ENCODE data around the gene DSCAM. TPM values are rescaled to one million over a fixed set of nuclear protein-coding genes. Genes with fewer than 3 reads are reported as not detected.

The DSCAM gene
- total RNA-seq, 2 donors from 2014 or later, result not detected

DNA sequence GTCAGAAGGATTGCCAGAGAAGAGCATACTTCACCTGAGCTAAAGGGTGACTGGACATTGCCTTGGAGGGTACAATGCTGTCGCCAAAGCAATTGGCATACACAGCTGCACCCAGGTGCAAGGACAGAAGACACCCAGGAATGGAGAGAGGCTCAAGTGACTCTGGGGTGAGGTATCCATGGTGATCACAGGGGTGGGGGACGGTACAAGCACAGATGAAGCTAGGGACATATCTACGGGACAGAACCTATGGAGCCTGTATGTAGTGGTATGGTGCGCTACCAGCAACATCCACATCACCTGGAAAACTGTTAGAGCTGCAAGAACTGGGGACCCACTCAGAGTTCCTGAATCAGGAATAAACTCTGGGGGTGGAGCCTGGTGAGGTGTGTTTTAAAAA, 693.6 kb downstream of the DSCAM start:
- no peak overlapping the region for H3K27ac Mint-ChIP-seq
- H3K9me3 Mint-ChIP-seq, result no peaks in the 10 kb centered on the region

DNA sequence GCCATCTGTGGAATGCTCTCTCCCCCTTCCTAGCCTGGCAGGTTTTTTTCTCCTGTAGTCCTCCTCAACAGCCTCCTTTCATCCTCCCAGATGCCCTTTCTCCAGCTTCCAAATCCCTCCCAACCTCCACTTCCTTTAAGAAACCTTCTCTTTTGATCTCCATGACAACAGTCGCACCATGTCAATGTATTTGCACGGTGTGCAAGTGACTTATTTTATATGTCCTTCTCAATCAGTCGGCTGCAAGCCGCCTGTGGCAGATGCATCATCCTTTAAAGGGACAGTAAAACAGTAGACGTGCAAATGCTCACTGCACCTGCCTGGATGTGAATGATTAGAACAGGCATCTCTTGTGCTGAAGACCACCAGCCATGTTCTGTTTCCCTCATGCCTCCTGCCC, 694.5 kb downstream of the DSCAM start:
- no peaks in the 10 kb centered on the region for H3K36me3 Mint-ChIP-seq
- no peak overlapping the region for H3K27ac Mint-ChIP-seq
- H3K27me3 Mint-ChIP-seq, result no peaks in the 10 kb centered on the region
- no peaks in the 10 kb centered on the region for H3K9me3 Mint-ChIP-seq
- H3K4me1 Mint-ChIP-seq (ENCODE audit: low read depth in 2 of 2), result no peaks in the 10 kb centered on the region
- DNase-seq (ENCODE audit: low spot score), result no peak
- ATAC-seq, result no peak
- no peak overlapping the region for H3K4me3 Mint-ChIP-seq

More for the DNA sequence above, 693.6 kb downstream of the DSCAM start:
- Mint-ChIP-seq H3K27me3 (no peaks in the 10 kb centered on the region), H3K4me3 (no peak overlapping the region), H3K36me3 (no peaks in the 10 kb centered on the region), H3K4me1 (ENCODE audit: low read depth in 2 of 2) (no peaks in the 10 kb centered on the region)
- ATAC-seq (no peak), DNase-seq (ENCODE audit: low spot score) (no peak)

DNA sequence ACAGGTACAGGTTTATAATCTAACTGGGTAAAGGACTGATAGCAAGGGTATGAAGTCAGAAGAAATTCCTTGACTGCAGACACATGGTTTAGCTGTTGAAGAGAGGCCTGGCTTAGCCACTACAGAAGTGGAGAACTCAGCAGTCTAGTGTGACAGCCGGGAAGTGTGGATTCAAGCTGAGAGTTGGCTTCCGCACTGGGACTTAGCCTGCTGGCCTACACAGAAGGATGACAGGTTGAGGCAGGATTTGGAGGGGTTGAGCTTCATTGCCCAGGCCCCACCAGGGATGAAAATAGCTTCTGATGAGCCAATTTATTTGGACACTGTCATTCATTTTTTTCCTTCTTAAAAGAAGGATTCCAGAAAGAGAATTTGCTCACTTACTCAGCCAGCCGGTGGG, 695.3 kb downstream of the DSCAM start:
- Mint-ChIP-seq H3K4me1 (ENCODE audit: low read depth in 2 of 2) (no peaks in the 10 kb centered on the region), H3K27me3 (no peaks in the 10 kb centered on the region), H3K9me3 (no peaks in the 10 kb centered on the region), H3K27ac (no peak overlapping the region), H3K36me3 (no peaks in the 10 kb centered on the region), H3K4me3 (no peak overlapping the region)
- DNase-seq (ENCODE audit: low spot score) (no peak), ATAC-seq (no peak)

DNA sequence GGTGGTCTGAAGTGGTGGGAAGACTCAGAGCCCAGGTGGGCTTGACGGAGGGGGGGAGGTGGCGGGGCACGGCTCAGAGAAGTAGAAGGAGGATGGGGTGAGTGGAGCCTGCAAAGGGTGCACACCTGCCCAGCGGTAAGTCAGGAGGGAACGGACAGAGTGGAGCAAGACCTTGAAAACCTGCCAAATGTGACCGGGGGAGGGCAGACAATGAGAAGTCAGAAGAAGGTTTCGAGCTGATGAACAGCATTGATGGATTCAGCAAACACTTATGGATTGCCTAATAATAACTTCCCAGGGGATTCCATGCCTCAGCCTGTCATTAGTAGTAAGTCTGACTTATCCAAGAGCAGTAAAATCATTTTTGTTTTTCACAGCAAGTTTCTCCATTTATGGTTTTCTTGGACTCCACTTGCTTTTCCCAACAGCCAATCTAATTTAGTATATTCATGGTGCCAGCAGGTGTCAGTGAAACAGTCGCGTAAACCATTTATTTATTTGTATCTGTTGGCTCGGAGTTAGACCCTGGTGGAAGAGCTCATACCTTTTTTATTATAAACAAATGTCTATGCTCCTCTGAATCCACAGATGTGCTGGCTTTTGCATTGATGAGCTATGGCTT, 700.6 kb downstream of the DSCAM start:
- H3K9me3 Mint-ChIP-seq, result no peaks in the 10 kb centered on the region
- no peak overlapping the region for H3K4me3 Mint-ChIP-seq
- H3K4me1 Mint-ChIP-seq (ENCODE audit: low read depth in 2 of 2), result no peaks in the 10 kb centered on the region
- DNase-seq (ENCODE audit: low spot score), result no peak
- ATAC-seq, result no peak
- H3K36me3 Mint-ChIP-seq, result no peaks in the 10 kb centered on the region
- H3K27me3 Mint-ChIP-seq, result no peaks in the 10 kb centered on the region
- no peak overlapping the region for H3K27ac Mint-ChIP-seq

DNA sequence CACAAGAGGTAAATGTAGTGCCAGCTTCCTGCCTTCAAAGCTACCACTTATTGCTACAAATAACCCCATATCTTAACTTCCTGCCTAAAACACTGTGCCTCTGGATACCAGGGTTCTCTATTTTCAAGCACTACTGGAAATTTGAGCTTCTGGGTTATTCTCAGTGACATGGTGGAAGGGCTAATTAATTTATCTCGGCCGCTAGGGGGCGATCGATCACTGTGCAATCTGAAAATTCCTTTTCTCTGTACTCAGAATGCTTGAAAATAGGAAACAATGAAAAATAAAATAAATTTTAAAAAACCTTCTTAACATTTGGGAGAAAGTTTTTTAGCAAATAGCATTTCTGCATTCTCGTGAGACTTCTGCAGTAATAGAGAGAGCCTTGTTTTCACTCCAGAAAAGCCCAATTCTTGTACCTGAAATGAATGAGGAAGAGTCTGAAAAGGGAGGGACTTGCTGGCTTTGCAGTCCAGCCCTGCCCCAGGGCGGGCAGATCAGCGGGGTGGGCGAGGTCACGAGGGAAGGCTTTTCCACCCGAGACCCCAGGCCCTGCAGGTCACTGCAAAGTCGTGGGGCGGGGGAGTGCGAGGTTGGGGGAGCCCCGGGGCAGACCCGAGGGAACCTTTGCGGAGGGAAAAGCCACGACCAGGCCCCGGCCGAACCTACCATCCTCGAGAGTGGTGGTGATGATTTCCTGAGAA, 703.0 kb downstream of the DSCAM start:
- Mint-ChIP-seq H3K27me3 (no peaks in the 10 kb centered on the region), H3K4me1 (ENCODE audit: low read depth in 2 of 2) (no peaks in the 10 kb centered on the region), H3K36me3 (no peaks in the 10 kb centered on the region), H3K9me3 (no peaks in the 10 kb centered on the region), H3K27ac (no peak overlapping the region), H3K4me3 (no peak overlapping the region)
- DNase-seq (ENCODE audit: low spot score) (no peak), ATAC-seq (no peak)

DNA sequence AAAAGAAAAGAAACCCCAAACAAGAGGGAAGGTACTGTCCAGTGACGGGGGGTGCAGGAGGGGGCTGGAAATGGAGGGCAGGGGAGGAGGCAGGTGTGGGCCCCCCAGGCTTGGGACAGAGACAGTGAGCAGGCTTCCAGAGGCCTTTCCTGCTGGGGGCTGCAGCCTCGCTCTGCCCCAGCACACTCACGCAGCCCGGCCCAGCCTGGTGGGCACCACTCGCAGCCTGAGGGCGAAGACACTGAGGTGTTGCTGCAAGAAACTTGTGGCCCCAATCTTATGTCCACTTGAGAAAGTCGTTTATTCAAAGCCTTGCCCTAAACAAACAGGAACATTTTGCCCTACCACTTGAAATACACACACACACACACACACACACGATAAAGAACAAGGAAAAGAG, 705.3 kb downstream of the DSCAM start:
- no peaks in the 10 kb centered on the region for H3K36me3 Mint-ChIP-seq
- no peaks in the 10 kb centered on the region for H3K4me1 Mint-ChIP-seq (ENCODE audit: low read depth in 2 of 2)
- DNase-seq (ENCODE audit: low spot score), result no peak
- H3K27ac Mint-ChIP-seq, result no peak overlapping the region
- no peak for ATAC-seq
- H3K9me3 Mint-ChIP-seq, result no peaks in the 10 kb centered on the region
- no peaks in the 10 kb centered on the region for H3K27me3 Mint-ChIP-seq
- H3K4me3 Mint-ChIP-seq, result no peak overlapping the region

DNA sequence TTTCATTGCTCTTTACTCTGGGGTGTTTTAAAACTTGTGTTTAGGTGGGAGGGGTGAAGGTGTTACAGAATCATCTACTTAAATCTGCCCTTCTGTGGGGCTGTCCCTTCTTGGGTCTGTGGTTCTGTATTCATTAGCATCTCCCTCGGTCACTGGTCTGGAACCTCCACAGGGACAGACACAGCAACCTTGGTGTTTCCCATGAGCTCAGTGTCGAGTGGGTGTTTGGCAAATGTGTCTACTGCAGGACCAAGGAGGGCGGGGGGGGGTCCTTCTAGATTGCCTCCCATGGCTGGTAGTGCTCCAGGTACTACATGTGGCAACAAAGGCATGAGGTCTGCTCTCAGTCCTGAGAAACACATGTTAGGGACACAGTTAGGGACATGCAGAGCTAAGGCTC, 706.3 kb downstream of the DSCAM start:
- DNase-seq (ENCODE audit: low spot score) (no peak), ATAC-seq (no peak)
- Mint-ChIP-seq H3K36me3 (no peaks in the 10 kb centered on the region), H3K27ac (no peak overlapping the region), H3K27me3 (no peaks in the 10 kb centered on the region), H3K9me3 (no peaks in the 10 kb centered on the region), H3K4me1 (ENCODE audit: low read depth in 2 of 2) (no peaks in the 10 kb centered on the region), H3K4me3 (no peak overlapping the region)

DNA sequence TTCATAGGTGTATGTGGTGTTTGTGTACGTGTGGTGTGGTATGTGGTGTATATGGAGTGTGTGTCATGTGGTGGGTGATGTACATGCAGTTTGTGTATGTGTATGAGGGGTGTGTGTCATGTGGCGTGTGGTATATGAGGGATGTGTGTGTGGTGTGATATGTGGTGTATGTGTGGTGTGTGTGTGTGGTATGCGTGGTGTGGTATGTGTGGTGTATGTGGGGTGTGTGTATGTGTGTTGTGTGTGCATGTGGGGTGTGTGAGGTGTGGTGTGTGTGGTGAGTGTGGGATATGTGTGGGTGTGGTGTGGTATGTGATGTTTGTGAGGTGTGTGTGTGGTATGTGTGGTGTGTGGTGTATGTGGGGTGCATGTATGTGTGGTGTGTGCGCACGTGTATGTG, 707.3 kb downstream of the DSCAM start:
- ATAC-seq, result peak in 1 of 2 donors; percentile 13
- H3K36me3 Mint-ChIP-seq, result no peaks in the 10 kb centered on the region
- no peaks in the 10 kb centered on the region for H3K27me3 Mint-ChIP-seq
- H3K4me1 Mint-ChIP-seq (ENCODE audit: low read depth in 2 of 2), result no peaks in the 10 kb centered on the region
- no peak overlapping the region for H3K4me3 Mint-ChIP-seq
- no peak overlapping the region for H3K27ac Mint-ChIP-seq
- no peak for DNase-seq (ENCODE audit: low spot score)
- H3K9me3 Mint-ChIP-seq, result no peaks in the 10 kb centered on the region

DNA sequence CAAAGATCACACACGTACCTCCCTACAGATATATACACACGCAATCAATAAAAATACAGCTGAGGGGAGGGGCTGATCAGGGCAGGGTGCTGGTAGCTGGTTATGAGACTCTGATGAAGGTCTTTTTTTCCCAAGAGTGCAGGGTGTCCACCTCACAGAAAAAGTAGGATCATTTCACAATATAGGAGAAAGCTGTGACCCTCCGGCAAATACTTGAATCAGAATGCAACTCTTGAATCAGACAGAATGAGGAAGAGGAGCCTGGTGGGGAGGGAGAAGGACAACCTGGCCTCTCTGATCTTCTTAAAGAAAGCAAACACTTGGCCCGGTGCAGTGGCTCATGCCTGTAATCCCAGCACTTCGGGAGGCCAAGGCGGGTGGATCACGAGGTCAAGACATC, 710.4 kb downstream of the DSCAM start:
- ATAC-seq (no peak), DNase-seq (ENCODE audit: low spot score) (no peak)
- Mint-ChIP-seq H3K4me1 (ENCODE audit: low read depth in 2 of 2) (no peaks in the 10 kb centered on the region), H3K9me3 (peaks cover 4% of the 10 kb centered on the region), H3K27ac (no peak overlapping the region), H3K36me3 (no peaks in the 10 kb centered on the region), H3K4me3 (no peak overlapping the region), H3K27me3 (no peaks in the 10 kb centered on the region)

DNA sequence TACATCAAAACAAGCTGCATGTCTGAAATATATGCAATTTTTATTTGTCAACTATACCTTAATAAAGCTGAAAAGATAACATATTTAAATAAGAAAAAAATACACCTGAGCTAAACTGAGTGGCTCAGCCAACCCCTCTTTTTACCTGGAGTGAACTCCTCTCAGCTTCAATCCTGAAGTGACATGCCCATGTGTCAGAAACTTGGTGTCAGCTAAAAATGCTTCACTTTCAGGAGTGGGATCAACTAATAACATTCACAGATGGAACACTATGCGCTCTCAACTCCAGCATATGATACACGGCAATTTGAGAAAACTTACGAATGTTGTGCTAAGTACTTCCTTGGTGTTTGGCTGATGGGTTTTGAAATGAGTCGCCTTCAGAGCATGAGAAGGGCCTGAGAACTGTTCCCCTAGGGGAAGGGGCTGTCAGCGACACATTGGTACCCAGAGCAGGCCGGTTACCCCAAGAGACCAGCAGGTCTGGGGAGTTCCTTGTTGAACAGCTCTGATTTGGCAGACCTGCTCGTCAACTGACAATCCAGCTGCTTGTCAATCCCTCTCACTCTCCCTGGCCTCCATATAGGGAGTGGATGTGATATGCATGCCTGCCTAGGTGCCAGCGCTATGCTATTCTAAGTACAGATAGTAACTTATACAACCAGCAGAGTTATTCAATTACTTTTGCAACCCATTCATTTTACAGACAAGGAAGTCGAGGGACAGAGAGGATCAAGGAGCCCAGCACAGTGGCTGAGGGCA, 712.0 kb downstream of the DSCAM start:
- Mint-ChIP-seq H3K4me1 (ENCODE audit: low read depth in 2 of 2) (no peaks in the 10 kb centered on the region), H3K27ac (no peak overlapping the region), H3K4me3 (no peak overlapping the region), H3K36me3 (no peaks in the 10 kb centered on the region), H3K9me3 (peaks cover 4% of the 10 kb centered on the region), H3K27me3 (no peaks in the 10 kb centered on the region)
- DNase-seq (ENCODE audit: low spot score) (no peak), ATAC-seq (no peak)

DNA sequence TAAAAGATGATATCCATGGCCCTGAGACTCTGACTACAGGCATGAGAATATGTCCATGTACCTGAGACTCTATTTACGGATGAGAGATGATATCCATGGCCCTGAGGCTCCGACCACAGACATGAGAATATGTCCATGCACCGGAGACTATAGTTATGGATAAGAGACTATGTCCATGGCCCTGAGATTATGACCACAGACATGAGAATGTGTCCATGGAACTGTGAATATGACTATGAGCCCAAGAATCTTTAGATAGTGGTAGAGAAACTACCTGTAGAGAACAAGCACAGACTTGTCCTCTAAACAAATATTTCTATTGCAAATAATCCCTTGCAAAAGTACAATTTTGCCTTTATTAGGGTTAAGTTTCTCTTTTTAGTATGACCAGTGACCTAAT, 716.5 kb downstream of the DSCAM start:
- Mint-ChIP-seq H3K27ac (no peak overlapping the region), H3K4me1 (ENCODE audit: low read depth in 2 of 2) (no peaks in the 10 kb centered on the region), H3K27me3 (no peaks in the 10 kb centered on the region), H3K36me3 (no peaks in the 10 kb centered on the region), H3K9me3 (peaks cover 8% of the 10 kb centered on the region), H3K4me3 (no peak overlapping the region)
- DNase-seq (ENCODE audit: low spot score) (no peak), ATAC-seq (no peak)

DNA sequence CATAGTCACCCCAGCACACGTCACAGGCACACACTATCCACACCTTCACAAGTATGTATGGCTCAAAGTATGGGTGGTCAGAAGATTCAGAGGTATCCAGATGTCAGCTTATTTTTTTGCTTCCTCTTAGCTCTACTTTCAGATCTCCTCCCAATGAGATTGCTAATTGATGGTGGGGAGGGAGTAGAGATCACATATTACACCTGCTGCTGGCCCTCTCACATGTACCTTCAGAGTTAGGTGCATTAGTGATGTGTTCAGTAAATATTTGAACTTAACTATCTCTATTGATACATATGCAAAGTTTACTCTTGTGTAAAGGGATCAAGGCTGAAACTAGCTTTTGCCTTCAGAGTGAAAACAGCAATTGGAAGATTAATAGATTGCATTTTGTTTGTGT, 717.1 kb downstream of the DSCAM start:
- peaks cover 8% of the 10 kb centered on the region for H3K9me3 Mint-ChIP-seq
- DNase-seq (ENCODE audit: low spot score), result no peak
- no peak for ATAC-seq
- H3K27ac Mint-ChIP-seq, result no peak overlapping the region
- H3K27me3 Mint-ChIP-seq, result no peaks in the 10 kb centered on the region
- H3K4me1 Mint-ChIP-seq (ENCODE audit: low read depth in 2 of 2), result no peaks in the 10 kb centered on the region
- H3K4me3 Mint-ChIP-seq, result no peak overlapping the region
- H3K36me3 Mint-ChIP-seq, result no peaks in the 10 kb centered on the region

DNA sequence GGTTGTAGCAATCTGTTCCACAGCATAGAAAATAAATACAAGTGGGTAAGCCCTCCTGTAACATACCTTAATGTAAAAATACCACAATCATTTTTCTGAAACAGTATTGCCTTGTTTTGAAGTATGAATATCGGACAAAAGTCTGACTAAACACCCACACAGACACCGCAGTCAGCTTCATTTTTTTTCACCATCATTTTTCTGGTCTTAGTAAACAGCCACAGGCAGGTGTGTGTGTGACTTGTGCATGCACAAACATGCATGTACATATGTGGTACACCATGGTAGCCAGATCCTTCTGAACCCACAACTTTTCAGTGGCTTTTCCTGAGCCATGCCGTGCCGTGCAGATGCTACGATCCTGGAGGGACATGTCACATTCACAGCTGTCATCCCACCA, 718.1 kb downstream of the DSCAM start:
- Mint-ChIP-seq H3K9me3 (peaks cover 8% of the 10 kb centered on the region), H3K4me1 (ENCODE audit: low read depth in 2 of 2) (no peaks in the 10 kb centered on the region), H3K36me3 (no peaks in the 10 kb centered on the region), H3K27ac (no peak overlapping the region), H3K4me3 (no peak overlapping the region), H3K27me3 (no peaks in the 10 kb centered on the region)
- ATAC-seq (no peak), DNase-seq (ENCODE audit: low spot score) (no peak)

DNA sequence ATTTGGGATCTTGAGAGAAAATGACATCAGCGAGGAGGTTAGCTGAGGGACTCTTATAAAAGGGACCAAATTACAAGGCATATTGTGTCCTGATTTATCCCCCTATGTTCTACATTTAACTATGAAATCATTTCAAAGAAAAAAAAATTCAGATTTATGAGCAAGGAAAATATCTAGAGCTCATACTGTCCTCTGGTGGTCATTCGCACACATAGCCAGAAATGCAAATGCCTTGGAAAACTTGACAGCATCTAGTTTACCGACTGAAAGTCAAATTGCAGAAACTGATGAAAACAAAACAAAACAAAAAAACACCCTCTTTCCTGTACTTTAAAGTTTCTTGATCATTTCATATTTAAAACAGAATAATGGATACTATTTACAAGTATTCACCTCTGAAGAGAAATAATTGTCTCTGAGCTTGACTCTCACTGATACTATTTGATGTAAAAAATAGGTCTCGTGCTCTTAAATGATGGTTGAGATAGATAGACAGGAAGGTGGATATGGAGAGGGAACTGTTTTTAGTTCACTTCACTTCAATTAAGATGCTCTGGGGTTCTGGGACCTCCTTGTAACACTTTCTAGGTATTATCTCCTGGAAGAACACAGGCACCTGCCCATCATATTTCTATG, 725.9 kb downstream of the DSCAM start:
- Mint-ChIP-seq H3K9me3 (peaks cover 3% of the 10 kb centered on the region), H3K27me3 (no peaks in the 10 kb centered on the region), H3K4me1 (ENCODE audit: low read depth in 2 of 2) (no peaks in the 10 kb centered on the region), H3K27ac (no peak overlapping the region), H3K36me3 (no peaks in the 10 kb centered on the region), H3K4me3 (no peak overlapping the region)
- ATAC-seq (no peak), DNase-seq (ENCODE audit: low spot score) (no peak)
